ENCODE data around the gene C14orf132. TPM values are rescaled to one million over a fixed set of nuclear protein-coding genes. Genes with fewer than 3 reads are reported as not detected.
"Not testable (repeated sequence)": the region's sequence is repeated elsewhere in the genome, so short reads cannot be mapped to it uniquely, and the experiment has no call there.

The C14orf132 gene
- total RNA-seq, 4 donors from 2014 or later: 3.5 to 6.4 (median 5.0) TPM

GRCh38 chr14:96001866-96002497 is 37.2 kb upstream of the C14orf132 start:
- no peak for DNase-seq
- no peak overlapping the region for H3K27ac ChIP-seq
- no peaks in the 10 kb centered on the region for H3K36me3 ChIP-seq
- intact Hi-C loops (cut with DNase I; ENCODE audit: low total_unique reads) (loop anchor here (5.0 kb wide), 1 partner anchor 95 kb away; no protein-coding TSS in a partner anchor), in situ Hi-C loops (cut with MboI; ENCODE audit: low pct_ligation_motif_present in 1 of 4, low pct_unique_long_range_greater_than_20kb in 1 of 4, low sequenced_read_pairs in 3 of 4) (loop anchor here in 2 of 4 donors (10.0 to 25.0 kb wide), 3 partner anchors 93 to 285 kb away; no protein-coding TSS in a partner anchor)
- 67% methylated on average over 4 of the region's 5 CpGs; no CpG with 5 or more reads in 1 of the 2 donors for WGBS, 2 donors (ENCODE audit: low coverage in 1 of 2)
- H3K9me3 ChIP-seq: no peaks in the 10 kb centered on the region
- no peaks in the 10 kb centered on the region for H3K4me1 ChIP-seq
- TF ChIP-seq POLR2AphosphoS5 (IDR thresholded peaks at IDR 0.05) (no peak), POLR2A (IDR thresholded peaks at IDR 0.05) (no peak), EP300 (IDR thresholded peaks at IDR 0.05; ENCODE audit: low read depth) (no peak)
- TF ChIP-seq, protein P1, sequence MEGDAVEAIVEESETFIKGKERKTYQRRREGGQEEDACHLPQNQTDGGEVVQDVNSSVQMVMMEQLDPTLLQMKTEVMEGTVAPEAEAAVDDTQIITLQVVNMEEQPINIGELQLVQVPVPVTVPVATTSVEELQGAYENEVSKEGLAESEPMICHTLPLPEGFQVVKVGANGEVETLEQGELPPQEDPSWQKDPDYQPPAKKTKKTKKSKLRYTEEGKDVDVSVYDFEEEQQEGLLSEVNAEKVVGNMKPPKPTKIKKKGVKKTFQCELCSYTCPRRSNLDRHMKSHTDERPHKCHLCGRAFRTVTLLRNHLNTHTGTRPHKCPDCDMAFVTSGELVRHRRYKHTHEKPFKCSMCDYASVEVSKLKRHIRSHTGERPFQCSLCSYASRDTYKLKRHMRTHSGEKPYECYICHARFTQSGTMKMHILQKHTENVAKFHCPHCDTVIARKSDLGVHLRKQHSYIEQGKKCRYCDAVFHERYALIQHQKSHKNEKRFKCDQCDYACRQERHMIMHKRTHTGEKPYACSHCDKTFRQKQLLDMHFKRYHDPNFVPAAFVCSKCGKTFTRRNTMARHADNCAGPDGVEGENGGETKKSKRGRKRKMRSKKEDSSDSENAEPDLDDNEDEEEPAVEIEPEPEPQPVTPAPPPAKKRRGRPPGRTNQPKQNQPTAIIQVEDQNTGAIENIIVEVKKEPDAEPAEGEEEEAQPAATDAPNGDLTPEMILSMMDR (IDR thresholded peaks at IDR 0.05): no peak
- H3K27me3 ChIP-seq: peaks cover 25% of the 10 kb centered on the region
- no peak overlapping the region for H3K4me3 ChIP-seq

- no peak for DNase-seq
- no peak overlapping the region for H3K27ac ChIP-seq
- TF ChIP-seq EP300 (IDR thresholded peaks at IDR 0.05; ENCODE audit: low read depth) (no peak), POLR2AphosphoS5 (IDR thresholded peaks at IDR 0.05) (no peak), POLR2A (IDR thresholded peaks at IDR 0.05) (no peak)
- TF ChIP-seq, protein P1 (IDR thresholded peaks at IDR 0.05): no peak
- no peaks in the 10 kb centered on the region for H3K9me3 ChIP-seq
- 70% methylated on average over 2 of the region's 2 CpGs; no CpG with 5 or more reads in 1 of the 2 donors for WGBS, 2 donors (ENCODE audit: low coverage in 1 of 2)
- H3K27me3 ChIP-seq: peaks cover 21% of the 10 kb centered on the region
- no peak overlapping the region for H3K4me3 ChIP-seq
- no peaks in the 10 kb centered on the region for H3K36me3 ChIP-seq
- in situ Hi-C loops (cut with MboI; ENCODE audit: low pct_ligation_motif_present in 1 of 4, low pct_unique_long_range_greater_than_20kb in 1 of 4, low sequenced_read_pairs in 3 of 4): loop anchor here in 2 of 4 donors (10.0 to 25.0 kb wide), 3 partner anchors 92 to 285 kb away; no protein-coding TSS in a partner anchor
- H3K4me1 ChIP-seq: no peaks in the 10 kb centered on the region
- intact Hi-C loops (cut with DNase I; ENCODE audit: low total_unique reads): loop anchor here (5.0 kb wide), 1 partner anchor 95 kb away; no protein-coding TSS in a partner anchor
Measured at GRCh38 chr14:96002498-96002884, 36.7 kb upstream of the C14orf132 start.

GRCh38 chr14:96011131-96011530 is 28.0 kb upstream of the C14orf132 start:
- in situ Hi-C loops (cut with MboI; ENCODE audit: low pct_ligation_motif_present in 1 of 4, low pct_unique_long_range_greater_than_20kb in 1 of 4, low sequenced_read_pairs in 3 of 4) (loop anchor here in 1 of 4 donors (25.0 kb wide), 1 partner anchor 276 kb away; no protein-coding TSS in a partner anchor), intact Hi-C loops (cut with DNase I; ENCODE audit: low total_unique reads) (no loop called here)
- no peaks in the 10 kb centered on the region for H3K36me3 ChIP-seq
- H3K27ac ChIP-seq: no peak overlapping the region
- H3K9me3 ChIP-seq: peaks cover 5 to 9% of the 10 kb centered on the region in 2 donors
- WGBS, 2 donors (ENCODE audit: low coverage in 1 of 2): 55% methylated on average over 1 of the region's 1 CpG; no CpG with 5 or more reads in 1 of the 2 donors
- TF ChIP-seq POLR2A (IDR thresholded peaks at IDR 0.05) (no peak), EP300 (IDR thresholded peaks at IDR 0.05; ENCODE audit: low read depth) (no peak)
- no peak for DNase-seq
- H3K4me1 ChIP-seq: no peaks in the 10 kb centered on the region
- H3K4me3 ChIP-seq: no peak overlapping the region
- no peaks in the 10 kb centered on the region for H3K27me3 ChIP-seq

DNA sequence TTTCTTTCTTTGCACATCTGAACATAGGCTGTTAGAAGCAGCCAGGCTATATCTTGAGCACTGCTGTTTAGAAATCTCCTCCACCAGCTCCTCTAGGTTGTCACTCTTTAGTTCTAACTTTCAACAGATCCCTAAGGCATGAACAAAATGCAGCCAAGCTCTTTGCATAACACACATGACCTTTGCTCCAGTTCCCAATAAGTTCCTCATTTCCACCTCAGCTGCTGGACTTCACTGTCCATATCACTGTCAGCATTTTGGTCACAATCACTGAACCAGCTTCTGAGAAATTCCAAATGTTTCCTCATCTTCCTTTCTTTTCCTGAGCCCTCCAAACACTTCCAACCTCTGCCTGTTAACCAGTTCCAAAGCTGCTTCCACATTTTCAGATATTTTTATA is 27.6 kb upstream of the C14orf132 start:
- intact Hi-C loops (cut with DNase I; ENCODE audit: low total_unique reads) (no loop called here), in situ Hi-C loops (cut with MboI; ENCODE audit: low pct_ligation_motif_present in 1 of 4, low pct_unique_long_range_greater_than_20kb in 1 of 4, low sequenced_read_pairs in 3 of 4) (loop anchor here in 1 of 4 donors (25.0 kb wide), 1 partner anchor 276 kb away; no protein-coding TSS in a partner anchor)
- Histone ChIP-seq H3K36me3 (no peaks in the 10 kb centered on the region), H3K4me1 (no peaks in the 10 kb centered on the region), H3K27ac (no peak overlapping the region), H3K27me3 (no peaks in the 10 kb centered on the region), H3K4me3 (no peak overlapping the region), H3K9me3 (peaks cover 5 to 9% of the 10 kb centered on the region in 2 donors)
- no peak for DNase-seq
- TF ChIP-seq, protein P1 (IDR thresholded peaks at IDR 0.05): no peak
- TF ChIP-seq EP300 (IDR thresholded peaks at IDR 0.05; ENCODE audit: low read depth) (no peak), POLR2AphosphoS5 (IDR thresholded peaks at IDR 0.05) (no peak)

GRCh38 chr14:96012757-96013156 is 26.4 kb upstream of the C14orf132 start:
- in situ Hi-C loops (cut with MboI; ENCODE audit: low pct_ligation_motif_present in 1 of 4, low pct_unique_long_range_greater_than_20kb in 1 of 4, low sequenced_read_pairs in 3 of 4): loop anchor here in 1 of 4 donors (25.0 kb wide), 1 partner anchor 275 kb away; no protein-coding TSS in a partner anchor
- intact Hi-C loops (cut with DNase I; ENCODE audit: low total_unique reads); DNase-seq: not testable (repeated sequence)

More at GRCh38 chr14:96012757-96013156, 26.4 kb upstream of the C14orf132 start:
- H3K27me3 ChIP-seq, H3K36me3 ChIP-seq, H3K4me1 ChIP-seq, H3K4me3 ChIP-seq, H3K27ac ChIP-seq, H3K9me3 ChIP-seq: not testable (repeated sequence)
- 78% methylated on average over 1 of the region's 1 CpG; no CpG with 5 or more reads in 1 of the 2 donors for WGBS, 2 donors (ENCODE audit: low coverage in 1 of 2)

All from transverse colon (tissue), 4 donors.